Endothelial cell of umbilical vein (primary cell): ENCODE measurements around the gene CMIP. TPM values are rescaled to one million over a fixed set of nuclear protein-coding genes. Genes with fewer than 3 reads are reported as not detected.

ENCODE experiments used
- BruUV-seq: library from RNA; stranded (reverse); fragments of 400-500 nt; replicated peaks from 2 replicates; lab custom pipeline; 2021; lab: Mats Ljungman, UMichigan
- CTCF ChIA-PET: fragments of 300-600, 350-600 bp; sonication (Branson Sonifier 250); formaldehyde crosslinking; loops from one replicate; lab custom pipeline; 2021; ENCODE audit warnings: antibody characterized with exemption, inconsistent platforms; lab: Charles Lee
- POLR2A ChIA-PET: fragments of 300-600, 350-600 bp; sonication (Branson Sonifier 250); formaldehyde crosslinking; loops from one replicate; lab custom pipeline; 2021; ENCODE audit warnings: antibody characterized with exemption, inconsistent platforms; lab: Charles Lee
- DNase-seq: peaks from one replicate; pipeline ENCODE4 v3.0.0-alpha.2; 2011; ENCODE audit warnings: low read depth, low spot score
- FAIRE-seq: peaks from 2 replicates; lab custom pipeline; 2011; peaks lifted over from hg19 to GRCh38; lab: Jason Lieb, UNC
- H2AFZ ChIP-seq: 2 replicates; pipeline ENCODE4 v1.6.0; 2012; ENCODE audit warnings: low read depth, low read length, control low read depth, inconsistent platforms
- H3K27ac ChIP-seq: 2 replicates; pipeline ENCODE4 v1.5.1; 2011; ENCODE audit warnings: low read depth, mild to moderate bottlenecking, control low read depth, low read length, moderate library complexity; ENCODE audit not compliant: insufficient read depth
- H3K27me3 ChIP-seq, 2 experiments: 2 replicates each; pipeline versions ENCODE4 v1.6.0 to v1.6.1; 2011; ENCODE audit warnings: low read length in 2 of 2, mixed read lengths in 1 of 2; ENCODE audit not compliant: control insufficient read depth in 2 of 2, insufficient read depth in 2 of 2
- H3K36me3 ChIP-seq, 2 experiments: 2 replicates in 1 of 2; 3 replicates in 1 of 2; pipeline ENCODE4 v1.5.1; 2011; ENCODE audit warnings: low read length in 2 of 2, mild to moderate bottlenecking in 1 of 2, moderate library complexity in 1 of 2; ENCODE audit not compliant: control insufficient read depth in 2 of 2, insufficient read depth in 2 of 2; ENCODE audit errors: extremely low read depth in 1 of 2
- H3K4me1 ChIP-seq: 3 replicates; pipeline ENCODE4 v1.5.1; 2011; ENCODE audit warnings: mild to moderate bottlenecking, low read length; ENCODE audit not compliant: control insufficient read depth, insufficient read depth; ENCODE audit errors: extremely low read depth
- H3K4me2 ChIP-seq: 2 replicates; pipeline ENCODE4 v1.6.1; 2011; ENCODE audit warnings: low read length, control low read depth, mixed read lengths; ENCODE audit not compliant: insufficient read depth
- H3K4me3 ChIP-seq, 3 experiments: fragments of 200-600 bp in 1 of 3; sonication (generic), shearing (Covaris generic) in 1 of 3; replicated peaks in 1 of 3; 2 replicates each; pipeline ENCODE4 v1.5.1; 2011 to 2016; ENCODE audit warnings: control low read depth in 3 of 3, low read length in 3 of 3, mild to moderate bottlenecking in 2 of 3, inconsistent platforms in 1 of 3, low read depth in 1 of 3, moderate library complexity in 1 of 3; ENCODE audit not compliant: insufficient read depth in 1 of 3
- H3K79me2 ChIP-seq: 2 replicates; pipeline ENCODE4 v1.6.0; 2012; ENCODE audit warnings: low read length, inconsistent platforms; ENCODE audit not compliant: control insufficient read depth, insufficient read depth
- H3K9ac ChIP-seq: replicated peaks from 2 replicates; pipeline ENCODE3; 2011; ENCODE audit warnings: low read length, control low read depth; ENCODE audit not compliant: insufficient read depth; ENCODE audit errors: extremely low read depth
- H3K9me1 ChIP-seq: replicated peaks from 3 replicates; pipeline ENCODE4 v1.6.0; 2011; ENCODE audit warnings: mild to moderate bottlenecking, low read length; ENCODE audit not compliant: control insufficient read depth, insufficient read depth; ENCODE audit errors: extremely low read depth
- H3K9me3 ChIP-seq: replicated peaks from 2 replicates; pipeline ENCODE4 v1.5.1; 2012; ENCODE audit warnings: low read length, inconsistent platforms; ENCODE audit not compliant: control insufficient read depth, insufficient read depth
- H4K20me1 ChIP-seq: replicated peaks from 2 replicates; pipeline ENCODE3; 2011; ENCODE audit warnings: mild to moderate bottlenecking, low read length; ENCODE audit not compliant: control insufficient read depth, insufficient read depth; ENCODE audit errors: extremely low read depth
- EZH2 ChIP-seq: IDR thresholded peaks from 2 replicates; pipeline ENCODE4 v1.6.1; 2012; ENCODE audit warnings: borderline replicate concordance, low read depth, mild to moderate bottlenecking, moderate library complexity, low read length, inconsistent platforms; ENCODE audit not compliant: severe bottlenecking
- FOS ChIP-seq: IDR thresholded peaks from 2 replicates; pipeline ENCODE4 v1.6.1; 2011; ENCODE audit warnings: mild to moderate bottlenecking, low read length, moderate library complexity, borderline replicate concordance; ENCODE audit not compliant: insufficient read depth
- GATA2 ChIP-seq: IDR thresholded peaks from 2 replicates; pipeline ENCODE4 v1.7.0; 2011; ENCODE audit warnings: low read depth, mild to moderate bottlenecking, moderate library complexity, mixed read lengths, low read length; ENCODE audit not compliant: insufficient read length, insufficient read depth
- JUN ChIP-seq: IDR thresholded peaks from 2 replicates; pipeline ENCODE4 v1.6.1; 2011; ENCODE audit warnings: borderline replicate concordance, low read depth; ENCODE audit not compliant: insufficient read length, insufficient read depth
- MYC ChIP-seq: IDR thresholded peaks from one replicate; pipeline ENCODE4 v1.6.1; 2011; ENCODE audit warnings: mild to moderate bottlenecking, low read depth, low read length
- POLR2A ChIP-seq: IDR thresholded peaks from 2 replicates; pipeline ENCODE4 v1.6.1; 2012; ENCODE audit warnings: low read depth, mild to moderate bottlenecking, control low read depth, low read length
- POLR2AphosphoS5 ChIP-seq: IDR thresholded peaks from 2 replicates; pipeline ENCODE4 v1.6.1; 2012; ENCODE audit warnings: low read depth, mild to moderate bottlenecking, control low read depth, low read length, moderate library complexity; ENCODE audit not compliant: insufficient read depth
- dilution Hi-C: fragments of 300-500 bp; cut with MboI; formaldehyde crosslinking; loops from one replicate; pipeline ENCODE4 v1.15.0; 2019; ENCODE audit warnings: low sequenced_read_pairs; ENCODE audit not compliant: extremely low pct_ligation_motif_present
- intact Hi-C: fragments of 100-400 bp; cut with micrococcal nuclease; formaldehyde crosslinking; loops from one replicate; pipeline ENCODE4 v1.10.0; 2022
- polyA plus RNA-seq, 4 experiments: library from polyadenylated mRNA; depleted of rRNA in 3 of 4; stranded (reverse) in 3 of 4; unstranded in 1 of 4; fragments of >200 nt; gene quantifications; 2 replicates each; pipeline versions ENCODE4 v1.2.1 to v1.2.3, GENCODE V29; 2011 to 2012; ENCODE audit warnings: missing spikeins in 1 of 4
- total RNA-seq: library from RNA; stranded (reverse); gene quantifications from 2 replicates; pipeline ENCODE4 v1.2.3, GENCODE V29; 2021
- TF ChIP-seq, protein P1 (sequence below): IDR thresholded peaks from 2 replicates; pipeline ENCODE4 v1.6.1; 2011; ENCODE audit not compliant: insufficient read depth, insufficient read length
- TF ChIP-seq, protein P2 (sequence below), 2 donors: IDR thresholded peaks; 1 replicate in 1 of 2; 2 replicates in 1 of 2; pipeline ENCODE4 v1.5.1; 2011; ENCODE audit warnings: low read length in 2 of 2, mild to moderate bottlenecking in 2 of 2, moderate library complexity in 2 of 2, control low read depth in 1 of 2, inconsistent platforms in 1 of 2, low read depth in 1 of 2; ENCODE audit not compliant: insufficient read depth in 1 of 2; ENCODE audit errors: extremely low read depth in 1 of 2

Gene CMIP
- total and polyA plus RNA-seq, 2 donors (not counting 3 experiments of a cell fraction or from before 2014, with no cell fraction given): 29.0 to 101 TPM

DNA sequence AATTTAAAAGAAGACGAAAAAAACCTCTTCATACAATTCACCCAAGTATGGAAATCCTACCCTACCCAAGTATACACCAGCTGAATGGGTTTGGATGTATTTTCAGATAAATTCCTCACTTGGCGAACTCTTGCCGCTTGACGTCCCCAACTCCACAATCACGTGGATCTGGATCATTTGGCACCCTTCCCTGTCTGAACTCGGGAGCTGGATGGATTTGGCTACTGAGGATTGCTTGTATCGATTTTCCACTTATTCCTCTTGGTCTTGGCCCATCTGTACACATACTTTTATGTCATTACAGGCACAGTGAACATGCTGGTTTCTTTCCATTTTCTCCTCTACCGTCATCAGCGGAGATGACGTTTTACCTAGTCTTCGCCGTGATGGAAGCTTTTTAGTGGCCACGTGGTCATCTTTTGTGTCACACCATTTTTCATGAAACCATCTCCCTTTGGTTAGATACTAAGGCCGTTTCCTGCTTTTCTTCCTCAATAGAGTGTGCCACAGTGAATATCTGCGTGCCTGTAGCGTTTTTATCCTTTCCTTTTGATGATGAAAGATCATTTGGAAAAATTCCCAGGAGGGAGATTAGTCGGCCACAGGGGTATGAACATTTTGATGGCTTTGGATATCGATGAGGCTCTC, 47.1 kb downstream of the CMIP start:
- peaks cover 54% of the 10 kb centered on the region for H3K79me2 ChIP-seq
- dilution Hi-C loops: no loop called here
- no peaks in the 10 kb centered on the region for H3K9me3 ChIP-seq
- DNase-seq (peak; percentile 53), FAIRE-seq (peak; percentile 79)
- no peaks in the 10 kb centered on the region for H3K27me3 ChIP-seq
- peak overlapping the region; percentile 76 for H3K9ac ChIP-seq
- H4K20me1 ChIP-seq: no peaks in the 10 kb centered on the region
- ChIA-PET CTCF (interaction anchor here (1.0 to 2.2 kb wide), 2 partner anchors 18 to 46 kb away, joined by 3 to 5 read pairs; no protein-coding TSS in a partner anchor), POLR2A (no interaction called here)
- H3K4me2 ChIP-seq: peak overlapping the region; percentile 49
- H2AFZ ChIP-seq: no peak overlapping the region
- BruUV-seq: no TSS peak
- intact Hi-C loops: loop anchor here (1.0 to 5.0 kb wide), 6 partner anchors 13 to 195 kb away; no protein-coding TSS in a partner anchor
- no peaks in the 10 kb centered on the region for H3K9me1 ChIP-seq
- no peak overlapping the region for H3K4me3 ChIP-seq
- H3K4me1 ChIP-seq: peaks cover 64% of the 10 kb centered on the region
- H3K27ac ChIP-seq: peak overlapping the region; percentile 96
- H3K36me3 ChIP-seq: no peaks in the 10 kb centered on the region
- TF ChIP-seq MYC: no peak
- TF ChIP-seq POLR2A: peak; percentile 23
- no peak for TF ChIP-seq POLR2AphosphoS5
- TF ChIP-seq, protein P1, sequence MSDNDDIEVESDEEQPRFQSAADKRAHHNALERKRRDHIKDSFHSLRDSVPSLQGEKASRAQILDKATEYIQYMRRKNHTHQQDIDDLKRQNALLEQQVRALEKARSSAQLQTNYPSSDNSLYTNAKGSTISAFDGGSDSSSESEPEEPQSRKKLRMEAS: peak; percentile 56
- no peak for TF ChIP-seq JUN
- TF ChIP-seq EZH2: no peak
- no peak for TF ChIP-seq FOS
- TF ChIP-seq, protein P2, sequence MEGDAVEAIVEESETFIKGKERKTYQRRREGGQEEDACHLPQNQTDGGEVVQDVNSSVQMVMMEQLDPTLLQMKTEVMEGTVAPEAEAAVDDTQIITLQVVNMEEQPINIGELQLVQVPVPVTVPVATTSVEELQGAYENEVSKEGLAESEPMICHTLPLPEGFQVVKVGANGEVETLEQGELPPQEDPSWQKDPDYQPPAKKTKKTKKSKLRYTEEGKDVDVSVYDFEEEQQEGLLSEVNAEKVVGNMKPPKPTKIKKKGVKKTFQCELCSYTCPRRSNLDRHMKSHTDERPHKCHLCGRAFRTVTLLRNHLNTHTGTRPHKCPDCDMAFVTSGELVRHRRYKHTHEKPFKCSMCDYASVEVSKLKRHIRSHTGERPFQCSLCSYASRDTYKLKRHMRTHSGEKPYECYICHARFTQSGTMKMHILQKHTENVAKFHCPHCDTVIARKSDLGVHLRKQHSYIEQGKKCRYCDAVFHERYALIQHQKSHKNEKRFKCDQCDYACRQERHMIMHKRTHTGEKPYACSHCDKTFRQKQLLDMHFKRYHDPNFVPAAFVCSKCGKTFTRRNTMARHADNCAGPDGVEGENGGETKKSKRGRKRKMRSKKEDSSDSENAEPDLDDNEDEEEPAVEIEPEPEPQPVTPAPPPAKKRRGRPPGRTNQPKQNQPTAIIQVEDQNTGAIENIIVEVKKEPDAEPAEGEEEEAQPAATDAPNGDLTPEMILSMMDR (IDR thresholded peaks at IDR 0.05; ENCODE audit: extremely low read depth in 1 of 2, insufficient read depth in 1 of 2, low read depth in 1 of 2, low read length in 2 of 2): no peak
- no peak for TF ChIP-seq GATA2
